Activated CD4-positive, alpha-beta memory T cell treated with anti-CD3 and anti-CD28 coated beads for 36 hours (primary cell): Measurements from ENCODE around the gene HPSE2. TPM values are rescaled to one million over a fixed set of nuclear protein-coding genes. Genes with fewer than 3 reads are reported as not detected.

ENCODE experiments used
- CTCF ChIA-PET: fragments of 350-600 bp; sonication (Branson Sonifier 250); formaldehyde crosslinking; loops from one replicate; lab custom pipeline; 2021; ENCODE audit warnings: antibody characterized with exemption, inconsistent platforms; lab: Charles Lee
- POLR2A ChIA-PET: fragments of 350-600 bp; sonication (Branson Sonifier 250); formaldehyde crosslinking; loops from one replicate; lab custom pipeline; 2021; ENCODE audit warnings: antibody characterized with exemption; lab: Charles Lee
- DNase-seq: peaks from one replicate; pipeline ENCODE4 v3.0.0-alpha.2; 2020
- H3K27ac Mint-ChIP-seq: one replicate; pipeline ENCODE4 v1.8.0; 2021; ENCODE audit warnings: mixed read lengths
- H3K27me3 Mint-ChIP-seq: one replicate; pipeline ENCODE4 v1.8.0; 2021; ENCODE audit warnings: mixed read lengths
- H3K36me3 Mint-ChIP-seq: one replicate; pipeline ENCODE4 v1.8.0; 2021; ENCODE audit warnings: mixed read lengths
- H3K4me1 Mint-ChIP-seq: one replicate; pipeline ENCODE4 v1.8.0; 2021; ENCODE audit warnings: low read depth, mixed read lengths
- H3K4me3 Mint-ChIP-seq: one replicate; pipeline ENCODE4 v1.8.0; 2021; ENCODE audit warnings: mild to moderate bottlenecking, mixed read lengths
- H3K9me3 Mint-ChIP-seq: one replicate; pipeline ENCODE4 v1.8.0; 2021; ENCODE audit warnings: mixed read lengths
- intact Hi-C: fragments of 100-400 bp; cut with micrococcal nuclease; formaldehyde crosslinking; loops from one replicate; pipeline ENCODE4 v1.15.1; 2023
- total RNA-seq, 2 experiments: library from RNA; stranded (reverse); gene quantifications; one replicate each; pipeline ENCODE4 v1.2.3, GENCODE V29; 2021

Gene HPSE2
- total RNA-seq, 2 experiments from 2014 or later = not detected

GRCh38 chr10:98855403-98856189 is 380.1 kb downstream of the HPSE2 start:
- Mint-ChIP-seq H3K36me3 (no peaks in the 10 kb centered on the region), H3K27ac (no peak overlapping the region), H3K9me3 (no peaks in the 10 kb centered on the region), H3K4me1 (no peaks in the 10 kb centered on the region), H3K4me3 (no peak overlapping the region), H3K27me3 (peaks cover 2% of the 10 kb centered on the region)
- intact Hi-C loops = no loop called here
- DNase-seq = no peak
- CTCF ChIA-PET = no interaction called here
- POLR2A ChIA-PET = no interaction called here

- no peak overlapping the region for H3K4me3 Mint-ChIP-seq
- no peaks in the 10 kb centered on the region for H3K4me1 Mint-ChIP-seq
- POLR2A ChIA-PET = no interaction called here
- CTCF ChIA-PET = no interaction called here
- H3K36me3 Mint-ChIP-seq = no peaks in the 10 kb centered on the region
- H3K27me3 Mint-ChIP-seq = peaks cover 2% of the 10 kb centered on the region
- no peak overlapping the region for H3K27ac Mint-ChIP-seq
- H3K9me3 Mint-ChIP-seq = no peaks in the 10 kb centered on the region
- no peak for DNase-seq
- intact Hi-C loops = no loop called here
Measured at GRCh38 chr10:98852686-98853085, 383.0 kb downstream of the HPSE2 start.

DNA sequence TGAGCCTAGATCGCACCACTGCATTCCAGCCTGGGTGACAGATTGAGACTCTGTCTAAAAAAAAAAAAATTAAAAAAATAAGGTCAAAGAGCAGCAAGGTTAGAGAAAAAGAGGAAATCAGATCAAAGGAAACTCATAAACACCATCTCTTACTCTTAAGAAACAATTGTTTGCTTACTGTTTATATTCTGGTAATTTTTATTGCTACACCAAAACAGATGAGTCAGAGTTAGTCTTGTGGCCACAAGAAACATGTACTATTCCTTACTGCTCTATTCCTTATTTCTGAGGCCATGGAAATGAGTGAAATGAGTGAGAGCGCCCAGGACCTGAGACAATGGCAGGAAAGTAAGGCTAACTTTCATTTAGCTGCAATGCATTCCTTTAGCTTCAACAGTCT is 387.3 kb downstream of the HPSE2 start:
- peaks cover 2% of the 10 kb centered on the region for H3K27me3 Mint-ChIP-seq
- no peaks in the 10 kb centered on the region for H3K9me3 Mint-ChIP-seq
- H3K4me1 Mint-ChIP-seq = no peaks in the 10 kb centered on the region
- POLR2A ChIA-PET = no interaction called here
- H3K27ac Mint-ChIP-seq = no peak overlapping the region
- CTCF ChIA-PET = no interaction called here
- intact Hi-C loops = no loop called here
- no peak for DNase-seq
- H3K36me3 Mint-ChIP-seq = no peaks in the 10 kb centered on the region
- H3K4me3 Mint-ChIP-seq = no peak overlapping the region

DNA sequence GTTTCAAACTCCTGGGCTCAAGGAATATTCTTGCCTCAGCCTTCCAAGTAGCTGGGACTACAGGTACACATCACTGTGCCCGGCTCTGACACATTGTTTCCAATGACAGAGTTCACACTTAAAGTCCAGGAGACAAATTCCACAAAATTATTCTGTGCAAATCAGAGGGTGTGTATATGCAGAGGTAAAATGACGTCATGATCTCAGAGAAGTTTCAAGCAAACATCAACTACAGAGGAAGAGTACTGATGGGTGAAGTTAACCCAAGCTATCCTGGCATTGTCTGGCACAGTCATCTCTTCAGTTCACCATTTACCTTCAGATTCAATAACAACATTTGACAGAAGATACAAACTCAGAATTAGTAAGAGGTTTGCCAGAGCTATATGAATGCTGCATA is 388.9 kb downstream of the HPSE2 start:
- H3K36me3 Mint-ChIP-seq = no peaks in the 10 kb centered on the region
- ChIA-PET CTCF (no interaction called here), POLR2A (no interaction called here)
- H3K4me3 Mint-ChIP-seq = no peak overlapping the region
- H3K4me1 Mint-ChIP-seq = no peaks in the 10 kb centered on the region
- no peak overlapping the region for H3K27ac Mint-ChIP-seq
- intact Hi-C loops = no loop called here
- peaks cover 2% of the 10 kb centered on the region for H3K27me3 Mint-ChIP-seq
- DNase-seq = no peak
- no peaks in the 10 kb centered on the region for H3K9me3 Mint-ChIP-seq

DNA sequence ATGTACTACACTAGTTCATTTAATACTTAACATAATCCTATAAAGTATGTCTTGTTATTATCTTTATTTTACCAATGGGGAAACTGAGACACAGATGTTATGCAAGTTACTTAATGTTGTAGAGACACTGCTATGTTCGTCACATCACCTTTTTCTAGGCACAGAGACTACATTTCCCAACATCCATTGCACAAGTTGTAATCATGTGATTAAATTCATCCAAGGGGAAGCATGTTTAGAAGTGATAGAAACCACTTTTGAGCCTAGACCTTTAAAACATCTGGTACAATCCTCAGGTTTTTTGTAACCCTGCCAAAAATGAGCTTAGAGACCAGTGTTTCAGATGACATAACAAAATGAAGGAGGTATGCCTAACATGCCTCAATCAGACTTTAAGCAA is 402.1 kb downstream of the HPSE2 start:
- POLR2A ChIA-PET = no interaction called here
- CTCF ChIA-PET = no interaction called here
- DNase-seq = no peak
- Mint-ChIP-seq H3K27ac (no peak overlapping the region), H3K4me3 (no peak overlapping the region), H3K9me3 (no peaks in the 10 kb centered on the region), H3K4me1 (no peaks in the 10 kb centered on the region), H3K36me3 (no peaks in the 10 kb centered on the region), H3K27me3 (no peaks in the 10 kb centered on the region)
- intact Hi-C loops = no loop called here

- no peaks in the 10 kb centered on the region for H3K9me3 Mint-ChIP-seq
- no peaks in the 10 kb centered on the region for H3K4me1 Mint-ChIP-seq
- H3K4me3 Mint-ChIP-seq = no peak overlapping the region
- ChIA-PET CTCF (no interaction called here), POLR2A (no interaction called here)
- intact Hi-C loops = no loop called here
- no peaks in the 10 kb centered on the region for H3K27me3 Mint-ChIP-seq
- H3K36me3 Mint-ChIP-seq = no peaks in the 10 kb centered on the region
- no peak for DNase-seq
- H3K27ac Mint-ChIP-seq = no peak overlapping the region
Measured at GRCh38 chr10:98832738-98833137, 402.9 kb downstream of the HPSE2 start.

- no peaks in the 10 kb centered on the region for H3K4me1 Mint-ChIP-seq
- H3K9me3 Mint-ChIP-seq = no peaks in the 10 kb centered on the region
- ChIA-PET CTCF (no interaction called here), POLR2A (no interaction called here)
- no peak overlapping the region for H3K4me3 Mint-ChIP-seq
- intact Hi-C loops = no loop called here
- no peaks in the 10 kb centered on the region for H3K27me3 Mint-ChIP-seq
- H3K36me3 Mint-ChIP-seq = no peaks in the 10 kb centered on the region
- DNase-seq = no peak
- H3K27ac Mint-ChIP-seq = no peak overlapping the region
Measured at GRCh38 chr10:98832196-98832595, 403.5 kb downstream of the HPSE2 start.

DNA sequence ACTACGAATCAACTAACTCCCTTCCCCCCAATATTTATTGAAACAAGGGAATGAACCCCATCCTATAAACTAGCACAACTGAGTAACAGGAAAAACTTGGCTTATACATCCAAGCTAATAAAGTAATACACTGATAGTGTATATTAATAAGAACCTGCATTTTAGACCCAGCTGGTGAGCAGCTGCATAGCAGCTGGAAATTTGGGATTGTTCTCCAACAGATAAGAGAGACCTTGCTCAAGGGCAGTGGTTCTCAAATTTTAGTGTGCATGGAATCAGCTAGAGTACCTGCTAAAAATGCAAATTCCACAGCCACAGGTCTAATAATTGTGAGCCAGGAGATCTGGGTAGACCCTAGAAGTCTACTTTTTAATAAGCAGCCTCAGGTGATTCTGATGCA is 404.3 kb downstream of the HPSE2 start:
- DNase-seq = no peak
- Mint-ChIP-seq H3K4me1 (no peaks in the 10 kb centered on the region), H3K4me3 (no peak overlapping the region), H3K27ac (no peak overlapping the region), H3K27me3 (no peaks in the 10 kb centered on the region), H3K9me3 (no peaks in the 10 kb centered on the region), H3K36me3 (no peaks in the 10 kb centered on the region)
- POLR2A ChIA-PET = no interaction called here
- CTCF ChIA-PET = no interaction called here
- intact Hi-C loops = no loop called here

DNA sequence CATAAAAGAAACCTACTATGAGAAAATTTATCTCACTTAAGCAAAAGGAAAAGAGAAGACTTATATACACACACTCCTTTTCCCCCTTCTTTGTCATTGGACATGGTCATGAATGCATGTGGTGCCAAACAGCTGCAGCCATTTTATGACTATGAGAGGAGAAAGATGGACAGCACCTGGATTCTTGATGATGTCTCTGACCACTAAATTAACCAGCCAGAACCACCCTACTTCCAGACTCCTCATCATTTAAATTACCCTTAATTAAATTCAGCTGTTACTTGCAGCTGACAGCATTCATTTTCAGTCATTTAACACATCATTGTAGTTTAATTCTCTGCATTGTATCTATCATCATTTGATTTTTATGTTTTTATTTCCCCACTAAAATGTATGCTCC is 409.9 kb downstream of the HPSE2 start:
- H3K4me1 Mint-ChIP-seq = no peaks in the 10 kb centered on the region
- no peak for DNase-seq
- intact Hi-C loops = no loop called here
- H3K9me3 Mint-ChIP-seq = no peaks in the 10 kb centered on the region
- peaks cover 3% of the 10 kb centered on the region for H3K27me3 Mint-ChIP-seq
- H3K27ac Mint-ChIP-seq = no peak overlapping the region
- POLR2A ChIA-PET = no interaction called here
- no peak overlapping the region for H3K4me3 Mint-ChIP-seq
- CTCF ChIA-PET = interaction anchor here (0.6 kb wide), 1 partner anchor 421 kb away, joined by 3 read pairs; no protein-coding TSS in a partner anchor
- no peaks in the 10 kb centered on the region for H3K36me3 Mint-ChIP-seq

DNA sequence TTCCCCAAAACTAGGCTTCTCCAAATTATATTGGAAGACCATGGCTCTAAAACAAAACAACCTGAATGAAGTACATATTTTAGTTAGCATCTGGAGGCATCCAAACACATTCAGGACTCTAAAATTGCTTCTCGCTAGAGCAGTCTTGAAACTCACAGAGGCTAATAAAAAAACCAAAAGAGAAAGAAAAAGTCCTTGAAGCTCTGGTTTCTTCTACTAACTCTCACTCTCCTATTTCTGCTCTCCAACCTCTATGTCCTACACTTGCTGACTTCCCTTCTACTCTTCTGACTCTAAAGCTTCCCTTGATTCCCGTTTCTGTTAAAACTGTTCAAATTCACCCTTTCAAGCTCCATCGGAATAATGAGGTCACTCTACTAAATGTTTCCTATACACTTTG is 418.3 kb downstream of the HPSE2 start:
- H3K27ac Mint-ChIP-seq = no peak overlapping the region
- POLR2A ChIA-PET = no interaction called here
- no peaks in the 10 kb centered on the region for H3K9me3 Mint-ChIP-seq
- CTCF ChIA-PET = no interaction called here
- DNase-seq = no peak
- no peaks in the 10 kb centered on the region for H3K27me3 Mint-ChIP-seq
- intact Hi-C loops = no loop called here
- no peak overlapping the region for H3K4me3 Mint-ChIP-seq
- no peaks in the 10 kb centered on the region for H3K4me1 Mint-ChIP-seq
- no peaks in the 10 kb centered on the region for H3K36me3 Mint-ChIP-seq

- H3K4me1 Mint-ChIP-seq = no peaks in the 10 kb centered on the region
- POLR2A ChIA-PET = no interaction called here
Measured at GRCh38 chr10:98815039-98815885, 420.4 kb downstream of the HPSE2 start.

GRCh38 chr10:98814470-98814869 is 421.2 kb downstream of the HPSE2 start:
- intact Hi-C loops = no loop called here
- H3K27me3 Mint-ChIP-seq = no peaks in the 10 kb centered on the region
- H3K4me3 Mint-ChIP-seq = no peak overlapping the region
- H3K9me3 Mint-ChIP-seq = no peaks in the 10 kb centered on the region
- DNase-seq = no peak
- ChIA-PET POLR2A (no interaction called here), CTCF (no interaction called here)
- no peaks in the 10 kb centered on the region for H3K36me3 Mint-ChIP-seq
- H3K4me1 Mint-ChIP-seq = no peaks in the 10 kb centered on the region
- no peak overlapping the region for H3K27ac Mint-ChIP-seq

More at GRCh38 chr10:98815039-98815885, 420.4 kb downstream of the HPSE2 start:
- Mint-ChIP-seq H3K4me3 (no peak overlapping the region), H3K9me3 (no peaks in the 10 kb centered on the region), H3K36me3 (no peaks in the 10 kb centered on the region), H3K27ac (no peak overlapping the region), H3K27me3 (no peaks in the 10 kb centered on the region)
- intact Hi-C loops = no loop called here
- no peak for DNase-seq
- CTCF ChIA-PET = no interaction called here
